Lower leg skin (tissue), 4 donors: Measurements from ENCODE around the gene TRIM63. TPM values are rescaled to one million over a fixed set of nuclear protein-coding genes. Genes with fewer than 3 reads are reported as not detected.

ENCODE experiments used
- DNase-seq, 2 donors: peaks; one replicate each; pipeline ENCODE4 v3.0.0-alpha.2; 2019; ENCODE audit warnings: low spot score in 2 of 2
- H3K4me3 ChIP-seq: fragments of 200-600 bp; sonication (generic); 2 replicates; pipeline ENCODE4 v1.5.1; 2017; ENCODE audit warnings: mild to moderate bottlenecking, low read depth; ENCODE audit not compliant: poor library complexity, severe bottlenecking
- POLR2A ChIP-seq, 2 donors: fragments of 450-650 bp; IDR thresholded peaks; one replicate each; pipeline ENCODE4 v1.6.1; 2016 to 2017; ENCODE audit warnings: antibody characterized with exemption in 2 of 2, mild to moderate bottlenecking in 1 of 2, moderate library complexity in 1 of 2
- WGBS, 2 donors: methylation state at CpG; one replicate each; pipeline ENCODE4 v1.1.5; 2018; 5-methylcytosine and 5-hydroxymethylcytosine counted together
- intact Hi-C: fragments of 100-400 bp; cut with DNase I; formaldehyde crosslinking; loops from one replicate; pipeline ENCODE4 v1.15.0; 2023; ENCODE audit warnings: low total_unique reads
- total RNA-seq, 4 donors: library from RNA; depleted of rRNA; stranded (reverse); fragments of >200 nt; gene quantifications; one replicate each; pipeline ENCODE4 v1.1.0, GENCODE V29; 2016
- TF ChIP-seq, protein P1 (sequence below), 3 donors: fragments of 450-650 bp; IDR thresholded peaks; one replicate each; pipeline ENCODE4 v1.5.1; 2016; ENCODE audit warnings: antibody characterized with exemption in 3 of 3, mild to moderate bottlenecking in 3 of 3, moderate library complexity in 2 of 3

Gene TRIM63
- total RNA-seq, 4 donors from 2014 or later = 0.21 to 2.5 (median 2.1) TPM

DNA sequence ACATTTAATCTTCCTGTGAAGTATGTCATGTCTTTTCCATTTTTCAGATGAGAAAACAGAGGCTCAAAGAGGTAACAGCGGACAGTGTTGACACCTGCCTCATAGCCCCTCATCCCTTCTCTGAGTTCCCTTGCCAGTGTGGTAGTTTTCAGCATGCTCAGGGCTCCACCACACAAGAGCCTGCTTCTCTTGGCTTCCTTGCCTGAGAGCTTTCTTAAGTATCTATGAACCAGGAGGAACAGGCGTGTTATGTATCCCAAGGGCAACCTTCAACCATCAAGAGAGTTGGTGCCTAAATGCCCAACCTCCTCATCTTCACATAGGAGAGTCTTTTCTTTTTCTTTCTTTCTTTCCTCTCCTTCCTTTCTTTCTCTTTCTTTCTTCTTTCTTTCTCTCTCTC lies 63.7 kb downstream of the TRIM63 start:
- TF ChIP-seq, protein P1, sequence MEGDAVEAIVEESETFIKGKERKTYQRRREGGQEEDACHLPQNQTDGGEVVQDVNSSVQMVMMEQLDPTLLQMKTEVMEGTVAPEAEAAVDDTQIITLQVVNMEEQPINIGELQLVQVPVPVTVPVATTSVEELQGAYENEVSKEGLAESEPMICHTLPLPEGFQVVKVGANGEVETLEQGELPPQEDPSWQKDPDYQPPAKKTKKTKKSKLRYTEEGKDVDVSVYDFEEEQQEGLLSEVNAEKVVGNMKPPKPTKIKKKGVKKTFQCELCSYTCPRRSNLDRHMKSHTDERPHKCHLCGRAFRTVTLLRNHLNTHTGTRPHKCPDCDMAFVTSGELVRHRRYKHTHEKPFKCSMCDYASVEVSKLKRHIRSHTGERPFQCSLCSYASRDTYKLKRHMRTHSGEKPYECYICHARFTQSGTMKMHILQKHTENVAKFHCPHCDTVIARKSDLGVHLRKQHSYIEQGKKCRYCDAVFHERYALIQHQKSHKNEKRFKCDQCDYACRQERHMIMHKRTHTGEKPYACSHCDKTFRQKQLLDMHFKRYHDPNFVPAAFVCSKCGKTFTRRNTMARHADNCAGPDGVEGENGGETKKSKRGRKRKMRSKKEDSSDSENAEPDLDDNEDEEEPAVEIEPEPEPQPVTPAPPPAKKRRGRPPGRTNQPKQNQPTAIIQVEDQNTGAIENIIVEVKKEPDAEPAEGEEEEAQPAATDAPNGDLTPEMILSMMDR (IDR thresholded peaks at IDR 0.05) = no peak
- no peak for TF ChIP-seq POLR2A (IDR thresholded peaks at IDR 0.05)
- DNase-seq = no peak
- intact Hi-C loops = no loop called here
- 62 to 76% methylated on average over 2 of the region's 2 CpGs for WGBS, 2 donors
- H3K4me3 ChIP-seq = no peak overlapping the region

DNA sequence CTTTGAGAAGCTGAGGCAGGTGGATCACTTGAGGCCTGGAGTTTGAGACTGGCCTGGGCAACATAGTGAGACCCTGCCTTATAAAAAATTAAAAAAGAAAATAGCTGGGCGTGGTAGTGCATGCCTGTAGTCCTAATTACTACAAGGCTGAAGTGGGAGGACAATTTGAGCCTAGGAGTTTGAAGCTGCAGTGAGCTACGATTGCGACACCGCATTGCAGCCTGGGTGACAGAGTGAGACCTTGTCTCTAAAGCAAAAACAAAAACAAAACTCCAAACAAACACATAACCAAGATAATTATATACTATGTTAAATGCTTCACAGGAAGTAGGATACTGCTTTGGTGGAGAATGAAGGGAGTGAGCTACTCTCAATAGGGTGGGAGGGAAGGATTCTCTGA lies 64.2 kb downstream of the TRIM63 start:
- no peak overlapping the region for H3K4me3 ChIP-seq
- DNase-seq = no peak
- 72% methylated on average over 4 of the region's 4 CpGs for WGBS, 2 donors
- no peak for TF ChIP-seq POLR2A (IDR thresholded peaks at IDR 0.05)
- TF ChIP-seq, protein P1 (IDR thresholded peaks at IDR 0.05) = no peak
- intact Hi-C loops = no loop called here

Other genes with a start within 250 kb of the TRIM63 start
- gene MTFR1L, start 247.7 kb downstream of the TRIM63 start, total RNA-seq = 10 to 100 TPM; 34.9 to 46.1 (median 39.7) TPM
- under 1 TPM in 1 of 4 donors, not detected in 3; 0.68 TPM for gene AUNIP, start 208.2 kb downstream of the TRIM63 start, total RNA-seq
- gene PAQR7, start 191.9 kb downstream of the TRIM63 start, total RNA-seq = 10 to 100 TPM; 20.1 to 29.6 (median 24.4) TPM
- 10 to 100 TPM; 19.0 to 26.5 (median 24.0) TPM for gene STMN1, start 161.2 kb downstream of the TRIM63 start, total RNA-seq
- gene PAFAH2, start 69.6 kb downstream of the TRIM63 start, total RNA-seq = 10 to 100 TPM; 11.8 to 23.0 (median 17.1) TPM
- 1 to 10 TPM in 2 of 4 donors, under 1 TPM in 2; 0.34 to 3.9 (median 2.2) TPM for gene EXTL1, start 45.9 kb downstream of the TRIM63 start, total RNA-seq
- gene SLC30A2, start 21.5 kb downstream of the TRIM63 start, total RNA-seq = 1 to 10 TPM in 1 of 4 donors, under 1 TPM in 3; 0.13 to 1.8 (median 0.42) TPM
- gene PDIK1L, start 44.2 kb upstream of the TRIM63 start, total RNA-seq = 10 to 100 TPM; 14.0 to 16.7 (median 14.4) TPM
- 1 to 10 TPM in 3 of 4 donors, under 1 TPM in 1; 0.57 to 9.1 (median 3.2) TPM for gene FAM110D, start 91.4 kb upstream of the TRIM63 start, total RNA-seq
- gene C1orf232, start 101.3 kb upstream of the TRIM63 start, total RNA-seq = not detected
- 10 to 100 TPM; 17.4 to 49.3 (median 31.4) TPM for gene ZNF593, start 102.3 kb upstream of the TRIM63 start, total RNA-seq
- gene ZNF593OS, start 104.2 kb upstream of the TRIM63 start, total RNA-seq = not detected
- gene CNKSR1, start 109.9 kb upstream of the TRIM63 start, total RNA-seq = 10 to 100 TPM; 16.8 to 71.4 (median 45.0) TPM
- not detected for gene CATSPER4, start 123.0 kb upstream of the TRIM63 start, total RNA-seq
- gene CEP85, start 166.6 kb upstream of the TRIM63 start, total RNA-seq = 10 to 100 TPM; 13.0 to 17.2 (median 14.1) TPM
- 10 to 100 TPM; 74.8 to 97.1 (median 78.3) TPM for gene SH3BGRL3, start 212.5 kb upstream of the TRIM63 start, total RNA-seq
- gene UBXN11, start 239.0 kb upstream of the TRIM63 start, total RNA-seq = 1 to 10 TPM; 5.1 to 9.6 (median 5.8) TPM